B cell (primary cell): Measurements from ENCODE around the gene PRPS2. TPM values are rescaled to one million over a fixed set of nuclear protein-coding genes. Genes with fewer than 3 reads are reported as not detected.

Source experiments
- ATAC-seq: fragments of 200-7000 bp; cut with Tn5 transposase; one replicate; pipeline ENCODE4 v1.10.0; 2021; ENCODE audit warnings: low read depth, mild to moderate bottlenecking, moderate number of reproducible peaks, moderate library complexity
- CTCF ChIA-PET: fragments of 350-600 bp; sonication (Branson Sonifier 250); formaldehyde crosslinking; loops from one replicate; lab custom pipeline; 2021; ENCODE audit warnings: antibody characterized with exemption, inconsistent platforms; lab: Charles Lee
- POLR2A ChIA-PET: fragments of 350-600 bp; sonication (Branson Sonifier 250); formaldehyde crosslinking; loops from one replicate; lab custom pipeline; 2021; ENCODE audit warnings: antibody characterized with exemption; lab: Charles Lee
- DNase-seq: peaks from one replicate; pipeline ENCODE4 v3.0.0; 2013
- H2AFZ ChIP-seq: 2 replicates; pipeline ENCODE4 v1.6.1; 2012; ENCODE audit warnings: mild to moderate bottlenecking, low read depth, low read length; ENCODE audit not compliant: insufficient read depth, poor library complexity, severe bottlenecking
- H3K27ac ChIP-seq, 2 donors: 1 replicate in 1 of 2; 2 replicates in 1 of 2; pipeline ENCODE4 v1.5.1; 2012 to 2013; ENCODE audit warnings: low read length in 2 of 2, mild to moderate bottlenecking in 2 of 2, moderate library complexity in 1 of 2
- H3K27me3 ChIP-seq, 4 experiments: fragments of 200-600 bp in 1 of 4; sonication (generic) in 1 of 4; replicated peaks in 1 of 4; 1 replicate in 2 of 4; 2 replicates in 2 of 4; pipeline versions ENCODE4 v1.6.1 to v1.7.0; 2013 to 2016; ENCODE audit warnings: low read length in 3 of 4, mild to moderate bottlenecking in 2 of 4, mixed read lengths in 1 of 4, moderate library complexity in 1 of 4; ENCODE audit not compliant: insufficient read depth in 4 of 4, control insufficient read depth in 3 of 4; ENCODE audit errors: control extremely low read depth in 1 of 4
- H3K36me3 ChIP-seq, 2 experiments: replicated peaks in 1 of 2; 1 replicate in 1 of 2; 2 replicates in 1 of 2; pipeline versions ENCODE4 v1.6.1 to v1.7.1; 2013; ENCODE audit warnings: low read length in 1 of 2; ENCODE audit not compliant: insufficient read depth in 2 of 2, control insufficient read depth in 1 of 2; ENCODE audit errors: control extremely low read depth in 1 of 2, extremely low read depth in 1 of 2
- H3K4me1 ChIP-seq, 2 donors: fragments of 200-600 bp in 1 of 2; sonication (generic) in 1 of 2; 1 replicate in 1 of 2; 2 replicates in 1 of 2; pipeline versions ENCODE4 v1.5.1 to v1.6.1; 2013 to 2017; ENCODE audit warnings: low read length in 2 of 2; ENCODE audit not compliant: control insufficient read depth in 2 of 2, insufficient read depth in 2 of 2
- H3K4me2 ChIP-seq: replicated peaks from 2 replicates; pipeline ENCODE3; 2012; ENCODE audit warnings: mild to moderate bottlenecking, low read depth, low read length; ENCODE audit not compliant: poor library complexity, severe bottlenecking
- H3K4me3 ChIP-seq, 5 experiments: fragments of 200-600 bp in 1 of 5; sonication (generic) in 1 of 5; 1 replicate in 3 of 5; 2 replicates in 2 of 5; pipeline versions ENCODE4 v1.5.1 to v1.7.0; 2011 to 2016; ENCODE audit warnings: low read length in 4 of 5, mild to moderate bottlenecking in 4 of 5, low read depth in 2 of 5, control low read depth in 1 of 5, moderate library complexity in 1 of 5; ENCODE audit not compliant: insufficient read depth in 1 of 5; ENCODE audit errors: control extremely low read depth in 1 of 5, extremely low read depth in 1 of 5
- H3K79me2 ChIP-seq: fragments of 200-600 bp; sonication (generic); one replicate; pipeline ENCODE4 v1.6.0; 2016; ENCODE audit warnings: low read length; ENCODE audit not compliant: control insufficient read depth, insufficient read depth
- H3K9ac ChIP-seq: fragments of 200-600 bp; sonication (generic); 2 replicates; pipeline ENCODE4 v1.6.1; 2017; ENCODE audit warnings: mild to moderate bottlenecking, low read length, moderate library complexity
- H3K9me3 ChIP-seq, 3 donors: one replicate each; pipeline versions ENCODE4 v1.6.1 to v1.7.1; 2013; ENCODE audit warnings: low read length in 2 of 3; ENCODE audit not compliant: control insufficient read depth in 2 of 3, insufficient read depth in 1 of 3; ENCODE audit errors: control extremely low read depth in 1 of 3
- H4K20me1 ChIP-seq: 2 replicates; pipeline ENCODE4 v1.6.0; 2012; ENCODE audit warnings: mild to moderate bottlenecking, low read length; ENCODE audit not compliant: insufficient read depth, control insufficient read depth, poor library complexity, severe bottlenecking
- H3K27ac Mint-ChIP-seq: one replicate; pipeline ENCODE4 v1.8.0; 2021; ENCODE audit warnings: mixed read lengths
- H3K27me3 Mint-ChIP-seq: one replicate; pipeline ENCODE4 v1.8.0; 2021; ENCODE audit warnings: mixed read lengths
- H3K4me1 Mint-ChIP-seq: one replicate; pipeline ENCODE4 v1.8.0; 2021; ENCODE audit warnings: mixed read lengths
- H3K4me3 Mint-ChIP-seq: one replicate; pipeline ENCODE4 v1.8.0; 2021; ENCODE audit warnings: mixed read lengths
- H3K9me3 Mint-ChIP-seq: one replicate; pipeline ENCODE4 v1.8.0; 2022; ENCODE audit warnings: mixed read lengths; ENCODE audit not compliant: insufficient read depth
- EZH2 ChIP-seq: IDR thresholded peaks from 2 replicates; pipeline ENCODE4 v1.6.1; 2012; ENCODE audit warnings: borderline replicate concordance, low read depth, mild to moderate bottlenecking, moderate library complexity, low read length; ENCODE audit not compliant: insufficient read depth, poor library complexity, severe bottlenecking
- WGBS: methylation state at CpG from one replicate; pipeline ENCODE4 v1.1.5; 2013; ENCODE audit warnings: missing lambda C conversion rate; ENCODE audit not compliant: insufficient coverage; 5-methylcytosine and 5-hydroxymethylcytosine counted together
- intact Hi-C: fragments of 100-400 bp; cut with micrococcal nuclease; formaldehyde crosslinking; loops from one replicate; pipeline ENCODE4 v1.10.0; 2022
- polyA plus RNA-seq: library from polyadenylated mRNA; depleted of rRNA; stranded (reverse); fragments of >200 nt; gene quantifications from 2 replicates; pipeline ENCODE4 v1.2.3, GENCODE V29; 2012
- total RNA-seq, 2 donors: library from RNA; stranded (reverse); fragments of 120-200 nt in 1 of 2; gene quantifications; 1 replicate in 1 of 2; 2 replicates in 1 of 2; pipeline versions ENCODE4 v1.2.3 to v1.2.4, GENCODE V29; 2013 to 2022
- TF ChIP-seq, protein P1 (sequence below): fragments of 200-600 bp; IDR thresholded peaks from one replicate; pipeline ENCODE4 v1.8.0; 2022; ENCODE audit warnings: antibody characterized with exemption, mild to moderate bottlenecking

The PRPS2 gene
- total and polyA plus RNA-seq, 2 donors (not counting 1 experiment from before 2014, with no cell fraction given): 11.6 to 31.1 TPM

DNA sequence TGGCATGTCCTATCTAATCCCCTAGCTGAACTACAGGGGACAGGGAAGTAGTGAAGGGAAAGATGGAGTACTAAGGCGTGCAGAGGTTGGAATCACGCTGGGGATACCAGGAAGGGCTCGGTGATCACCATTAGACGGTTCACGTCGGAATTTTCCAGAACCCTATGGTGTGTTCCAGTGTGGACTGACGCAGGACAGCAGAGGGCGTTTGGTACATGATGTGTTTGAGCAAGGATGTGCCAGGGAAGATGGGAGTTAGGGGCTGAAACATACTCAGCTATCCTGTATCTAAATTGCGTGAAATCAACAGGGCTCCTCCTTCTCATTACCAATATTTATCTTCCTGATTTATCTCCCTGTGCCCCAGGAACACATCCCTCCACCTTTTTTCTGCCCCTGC lies 33.7 kb downstream of the PRPS2 start:
- H3K27me3 ChIP-seq: no peaks in the 10 kb centered on the region
- no peaks in the 10 kb centered on the region for H3K9me3 ChIP-seq
- H3K36me3 ChIP-seq: peaks cover 1 to 9% of the 10 kb centered on the region in 2 experiments
- no peaks in the 10 kb centered on the region for H3K9me3 Mint-ChIP-seq
- H3K4me3 Mint-ChIP-seq: no peak overlapping the region
- H3K4me2 ChIP-seq: no peak overlapping the region
- H3K79me2 ChIP-seq: no peaks in the 10 kb centered on the region
- 97% methylated on average over 6 of the region's 9 CpGs for WGBS
- intact Hi-C loops: no loop called here
- H4K20me1 ChIP-seq: no peaks in the 10 kb centered on the region
- peaks cover 3% of the 10 kb centered on the region for H3K4me1 Mint-ChIP-seq
- H3K4me3 ChIP-seq: no peak overlapping the region
- CTCF ChIA-PET: interaction anchor here (1.2 to 1.5 kb wide), 2 partner anchors 11 to 69 kb away, joined by 3 to 8 read pairs; no protein-coding TSS in a partner anchor
- no peak overlapping the region for H3K9ac ChIP-seq
- TF ChIP-seq, protein P1, sequence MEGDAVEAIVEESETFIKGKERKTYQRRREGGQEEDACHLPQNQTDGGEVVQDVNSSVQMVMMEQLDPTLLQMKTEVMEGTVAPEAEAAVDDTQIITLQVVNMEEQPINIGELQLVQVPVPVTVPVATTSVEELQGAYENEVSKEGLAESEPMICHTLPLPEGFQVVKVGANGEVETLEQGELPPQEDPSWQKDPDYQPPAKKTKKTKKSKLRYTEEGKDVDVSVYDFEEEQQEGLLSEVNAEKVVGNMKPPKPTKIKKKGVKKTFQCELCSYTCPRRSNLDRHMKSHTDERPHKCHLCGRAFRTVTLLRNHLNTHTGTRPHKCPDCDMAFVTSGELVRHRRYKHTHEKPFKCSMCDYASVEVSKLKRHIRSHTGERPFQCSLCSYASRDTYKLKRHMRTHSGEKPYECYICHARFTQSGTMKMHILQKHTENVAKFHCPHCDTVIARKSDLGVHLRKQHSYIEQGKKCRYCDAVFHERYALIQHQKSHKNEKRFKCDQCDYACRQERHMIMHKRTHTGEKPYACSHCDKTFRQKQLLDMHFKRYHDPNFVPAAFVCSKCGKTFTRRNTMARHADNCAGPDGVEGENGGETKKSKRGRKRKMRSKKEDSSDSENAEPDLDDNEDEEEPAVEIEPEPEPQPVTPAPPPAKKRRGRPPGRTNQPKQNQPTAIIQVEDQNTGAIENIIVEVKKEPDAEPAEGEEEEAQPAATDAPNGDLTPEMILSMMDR: no peak
- no peak for TF ChIP-seq EZH2
- H3K27ac Mint-ChIP-seq: no peak overlapping the region
- H2AFZ ChIP-seq: no peak overlapping the region
- H3K27ac ChIP-seq: no peak overlapping the region
- POLR2A ChIA-PET: no interaction called here
- DNase-seq (no peak), ATAC-seq (no peak)
- H3K4me1 ChIP-seq: no peaks in the 10 kb centered on the region
- H3K27me3 Mint-ChIP-seq: no peaks in the 10 kb centered on the region

DNA sequence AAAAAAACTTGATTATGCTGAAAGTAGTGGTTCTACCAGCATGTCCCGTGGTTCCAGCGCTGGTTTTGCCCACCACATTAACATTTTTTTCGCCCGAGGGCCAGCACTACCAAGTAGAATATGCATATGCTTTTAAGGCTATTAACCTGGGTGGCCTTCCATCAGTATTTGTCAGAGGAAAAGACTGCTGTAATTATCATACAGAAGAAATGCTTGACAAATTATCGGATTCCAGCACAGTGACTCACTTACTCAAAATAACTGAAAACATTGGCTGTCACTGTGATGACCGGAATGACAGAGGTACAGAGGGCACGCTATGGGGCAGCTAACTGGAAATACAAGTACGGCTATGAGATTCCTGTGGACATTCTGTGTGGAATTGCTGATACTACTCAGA lies 34.6 kb downstream of the PRPS2 start:
- Histone ChIP-seq H3K27me3 (no peaks in the 10 kb centered on the region), H4K20me1 (no peaks in the 10 kb centered on the region), H2AFZ (no peak overlapping the region), H3K79me2 (no peaks in the 10 kb centered on the region), H3K27ac (no peak overlapping the region), H3K4me3 (no peak overlapping the region), H3K9ac (no peak overlapping the region), H3K4me1 (no peaks in the 10 kb centered on the region), H3K9me3 (no peaks in the 10 kb centered on the region), H3K4me2 (no peak overlapping the region), H3K36me3 (peaks cover 1 to 5% of the 10 kb centered on the region in 2 experiments)
- Mint-ChIP-seq H3K27ac (no peak overlapping the region), H3K9me3 (no peaks in the 10 kb centered on the region), H3K4me3 (no peak overlapping the region), H3K27me3 (no peaks in the 10 kb centered on the region), H3K4me1 (peaks cover 3% of the 10 kb centered on the region)
- ATAC-seq: no peak
- TF ChIP-seq, protein P1: no peak
- no peak for TF ChIP-seq EZH2
- ChIA-PET POLR2A (no interaction called here), CTCF (no interaction called here)
- DNase-seq: no peak
- WGBS: 100% methylated on average over 1 of the region's 8 CpGs
- intact Hi-C loops: no loop called here
